Measurements from ENCODE around the gene TADA2B. TPM values are rescaled to one million over a fixed set of nuclear protein-coding genes. Genes with fewer than 3 reads are reported as not detected.

The TADA2B gene
- total RNA-seq, 1 donor from 2014 or later: 26.9 TPM

DNA sequence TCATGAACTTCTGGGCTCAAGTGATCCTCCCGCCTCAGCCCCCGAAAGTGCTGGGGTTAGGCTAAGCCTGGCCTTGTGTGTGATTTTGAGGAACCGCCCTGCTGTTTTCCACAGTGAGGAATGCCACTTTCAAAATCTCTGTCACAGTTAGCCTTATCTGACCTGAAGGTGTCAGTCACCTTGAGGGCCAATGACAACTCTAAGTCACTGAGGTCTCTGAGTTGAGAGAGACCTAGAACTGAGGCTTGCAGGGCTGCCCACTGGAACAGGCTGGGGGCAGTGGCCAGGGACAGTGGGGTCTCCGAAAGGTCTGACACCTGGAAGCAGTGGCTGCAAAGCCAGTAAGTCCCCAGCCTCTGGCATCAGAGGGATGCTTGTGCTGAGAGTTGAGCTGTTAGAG lies 6.1 kb downstream of the TADA2B start:
- H3K27me3 ChIP-seq (ENCODE audit: control insufficient read depth, insufficient read depth, low read length): no peaks in the 10 kb centered on the region
- TF ChIP-seq, protein P1, sequence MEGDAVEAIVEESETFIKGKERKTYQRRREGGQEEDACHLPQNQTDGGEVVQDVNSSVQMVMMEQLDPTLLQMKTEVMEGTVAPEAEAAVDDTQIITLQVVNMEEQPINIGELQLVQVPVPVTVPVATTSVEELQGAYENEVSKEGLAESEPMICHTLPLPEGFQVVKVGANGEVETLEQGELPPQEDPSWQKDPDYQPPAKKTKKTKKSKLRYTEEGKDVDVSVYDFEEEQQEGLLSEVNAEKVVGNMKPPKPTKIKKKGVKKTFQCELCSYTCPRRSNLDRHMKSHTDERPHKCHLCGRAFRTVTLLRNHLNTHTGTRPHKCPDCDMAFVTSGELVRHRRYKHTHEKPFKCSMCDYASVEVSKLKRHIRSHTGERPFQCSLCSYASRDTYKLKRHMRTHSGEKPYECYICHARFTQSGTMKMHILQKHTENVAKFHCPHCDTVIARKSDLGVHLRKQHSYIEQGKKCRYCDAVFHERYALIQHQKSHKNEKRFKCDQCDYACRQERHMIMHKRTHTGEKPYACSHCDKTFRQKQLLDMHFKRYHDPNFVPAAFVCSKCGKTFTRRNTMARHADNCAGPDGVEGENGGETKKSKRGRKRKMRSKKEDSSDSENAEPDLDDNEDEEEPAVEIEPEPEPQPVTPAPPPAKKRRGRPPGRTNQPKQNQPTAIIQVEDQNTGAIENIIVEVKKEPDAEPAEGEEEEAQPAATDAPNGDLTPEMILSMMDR (IDR thresholded peaks at IDR 0.05; ENCODE audit: insufficient read depth, low read length, poor library complexity, severe bottlenecking): no peak
- H3K4me3 ChIP-seq (ENCODE audit: low read depth, low read length): no peak overlapping the region
- peaks cover 2% of the 10 kb centered on the region for H3K36me3 ChIP-seq (ENCODE audit: control insufficient read depth, insufficient read depth, low read length)
- no peak for DNase-seq (ENCODE audit: low read depth)

DNA sequence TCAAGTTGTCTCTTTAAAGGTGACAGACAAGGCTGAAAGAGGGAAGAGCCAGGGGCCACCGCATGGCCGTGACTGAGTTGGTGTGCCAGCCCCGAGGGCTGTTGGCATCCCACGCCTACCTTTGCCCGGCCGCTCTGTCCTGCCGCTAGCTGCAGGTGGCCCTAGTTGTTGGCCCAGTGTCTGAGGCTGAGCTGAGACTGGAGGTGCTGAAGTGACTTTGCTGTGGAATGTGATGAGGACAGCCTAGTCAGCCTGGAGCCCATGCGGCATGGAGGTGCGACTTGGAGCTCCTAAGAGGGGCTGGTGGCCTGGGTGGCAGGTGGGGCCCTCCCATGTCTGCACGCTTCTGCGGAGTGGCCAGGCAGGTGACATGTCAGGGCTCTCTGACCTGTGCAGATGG lies 6.6 kb downstream of the TADA2B start:
- H3K36me3 ChIP-seq (ENCODE audit: control insufficient read depth, insufficient read depth, low read length): peaks cover 2% of the 10 kb centered on the region
- no peak overlapping the region for H3K4me3 ChIP-seq (ENCODE audit: low read depth, low read length)
- no peak for DNase-seq (ENCODE audit: low read depth)
- H3K27me3 ChIP-seq (ENCODE audit: control insufficient read depth, insufficient read depth, low read length): no peaks in the 10 kb centered on the region
- TF ChIP-seq, protein P1 (IDR thresholded peaks at IDR 0.05; ENCODE audit: insufficient read depth, low read length, poor library complexity, severe bottlenecking): no peak

DNA sequence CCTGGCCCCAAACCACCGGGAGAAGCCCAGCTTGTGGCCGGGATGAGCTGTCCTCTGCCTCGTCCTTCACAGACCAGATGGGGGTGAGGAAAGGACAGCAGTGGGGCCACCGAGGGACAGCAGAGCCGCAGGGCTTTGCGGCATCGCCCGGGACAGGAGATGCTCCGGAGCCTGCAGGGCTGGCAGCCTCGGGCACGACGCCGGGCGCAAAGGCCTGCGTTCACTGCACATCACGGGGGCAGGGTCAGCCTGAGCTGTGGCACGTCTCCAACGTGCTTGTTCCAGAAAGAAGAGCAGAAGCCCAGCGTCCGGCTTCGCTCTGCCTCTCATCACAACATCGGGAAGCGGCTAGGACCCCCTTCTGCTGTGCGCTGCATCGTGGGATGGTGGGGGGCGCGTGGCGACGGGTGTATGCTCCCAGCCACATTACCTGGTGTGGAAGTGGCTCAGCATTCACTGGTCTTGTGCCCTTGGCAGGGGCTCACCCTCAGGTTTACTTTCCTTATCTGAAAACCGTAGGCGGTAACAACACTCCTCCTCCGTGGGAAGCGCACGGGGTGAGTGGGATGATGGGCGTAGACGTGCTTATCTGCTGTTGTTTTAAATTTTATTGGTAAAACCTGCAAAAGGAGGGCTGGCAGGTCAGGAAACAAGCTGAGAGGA lies 7.4 kb downstream of the TADA2B start:
- Histone ChIP-seq H3K27me3 (ENCODE audit: control insufficient read depth, insufficient read depth, low read length) (no peaks in the 10 kb centered on the region), H3K4me3 (ENCODE audit: low read depth, low read length) (no peak overlapping the region), H3K36me3 (ENCODE audit: control insufficient read depth, insufficient read depth, low read length) (peaks cover 4% of the 10 kb centered on the region)
- no peak for DNase-seq (ENCODE audit: low read depth)
- TF ChIP-seq, protein P1 (IDR thresholded peaks at IDR 0.05; ENCODE audit: insufficient read depth, low read length, poor library complexity, severe bottlenecking): no peak

DNA sequence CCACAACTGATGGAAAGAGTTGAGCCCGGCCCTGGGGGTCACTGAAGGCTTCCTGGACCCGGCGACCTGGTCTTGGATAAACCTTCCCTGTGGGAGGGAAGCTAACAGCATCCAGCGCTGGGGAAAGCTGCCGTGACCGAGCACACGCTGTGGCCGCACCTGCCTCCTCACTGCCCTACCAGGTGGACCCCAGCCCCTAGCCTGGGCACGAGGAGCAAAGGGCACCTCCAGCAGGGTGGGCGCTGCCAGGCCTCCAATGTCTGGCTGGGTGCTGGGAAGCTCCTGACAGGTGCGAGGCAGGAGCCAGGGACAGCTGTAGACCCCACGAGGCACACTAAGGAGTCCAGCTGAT lies 7.9 kb downstream of the TADA2B start:
- peaks cover 4% of the 10 kb centered on the region for H3K36me3 ChIP-seq (ENCODE audit: control insufficient read depth, insufficient read depth, low read length)
- no peak for DNase-seq (ENCODE audit: low read depth)
- H3K4me3 ChIP-seq (ENCODE audit: low read depth, low read length): no peak overlapping the region
- H3K27me3 ChIP-seq (ENCODE audit: control insufficient read depth, insufficient read depth, low read length): no peaks in the 10 kb centered on the region
- TF ChIP-seq, protein P1 (IDR thresholded peaks at IDR 0.05; ENCODE audit: insufficient read depth, low read length, poor library complexity, severe bottlenecking): no peak

DNA sequence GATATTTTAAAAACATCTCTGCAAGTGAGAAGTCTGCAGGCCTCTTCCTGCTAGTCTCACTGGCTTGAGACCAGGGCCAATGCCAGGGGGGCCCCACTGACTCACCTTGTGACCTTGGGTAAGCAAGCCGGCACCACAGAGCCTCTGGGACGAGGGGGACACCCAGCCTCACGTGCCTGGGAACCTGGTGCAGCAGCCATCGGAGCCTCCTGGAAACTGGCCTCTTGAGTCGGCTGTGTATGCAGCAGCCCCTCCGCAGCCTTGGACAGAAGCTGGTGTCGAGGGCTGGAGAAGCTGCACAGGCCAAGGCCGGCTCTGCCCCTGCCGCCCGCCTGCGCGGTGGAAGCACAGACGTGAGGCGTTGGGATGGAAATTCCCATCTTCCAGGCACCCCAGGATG lies 8.7 kb downstream of the TADA2B start:
- H3K36me3 ChIP-seq (ENCODE audit: control insufficient read depth, insufficient read depth, low read length): peaks cover 4% of the 10 kb centered on the region
- TF ChIP-seq, protein P1 (IDR thresholded peaks at IDR 0.05; ENCODE audit: insufficient read depth, low read length, poor library complexity, severe bottlenecking): no peak
- no peaks in the 10 kb centered on the region for H3K27me3 ChIP-seq (ENCODE audit: control insufficient read depth, insufficient read depth, low read length)
- DNase-seq (ENCODE audit: low read depth): no peak
- no peak overlapping the region for H3K4me3 ChIP-seq (ENCODE audit: low read depth, low read length)

DNA sequence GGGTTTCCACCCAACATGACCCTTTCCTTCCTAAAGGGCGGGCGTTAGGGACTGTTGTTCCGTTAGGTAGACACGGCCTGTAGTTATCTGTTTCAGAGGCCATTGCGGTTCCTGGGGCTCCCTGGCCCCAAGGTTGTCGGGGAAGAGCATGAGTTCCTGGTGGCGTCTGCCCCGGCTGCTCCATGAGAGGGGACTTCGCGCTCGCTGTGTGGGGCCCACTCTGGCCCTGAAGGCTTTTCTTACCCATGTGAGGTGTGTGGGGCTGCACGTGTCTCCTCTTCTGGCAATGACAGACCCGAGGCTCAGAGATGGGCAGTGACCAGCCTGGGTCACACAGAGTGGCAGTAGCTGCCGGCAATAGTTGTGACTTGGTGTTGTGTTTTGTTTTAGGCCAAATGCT lies 9.1 kb downstream of the TADA2B start:
- TF ChIP-seq, protein P1 (IDR thresholded peaks at IDR 0.05; ENCODE audit: insufficient read depth, low read length, poor library complexity, severe bottlenecking): no peak
- H3K27me3 ChIP-seq (ENCODE audit: control insufficient read depth, insufficient read depth, low read length): no peaks in the 10 kb centered on the region
- peaks cover 2% of the 10 kb centered on the region for H3K36me3 ChIP-seq (ENCODE audit: control insufficient read depth, insufficient read depth, low read length)
- no peak overlapping the region for H3K4me3 ChIP-seq (ENCODE audit: low read depth, low read length)
- DNase-seq (ENCODE audit: low read depth): no peak

Data from kidney epithelial cell (primary cell).